Peyer's patch (tissue), 4 donors: ENCODE data around the gene EDRF1. TPM values are rescaled to one million over a fixed set of nuclear protein-coding genes. Genes with fewer than 3 reads are reported as not detected.
"Not testable (repeated sequence)": the region's sequence is repeated elsewhere in the genome, so short reads cannot be mapped to it uniquely, and the experiment has no call there.

ENCODE experiments used
- DNase-seq, 3 donors: peaks; one replicate each; pipeline ENCODE4 v3.0.0-alpha.2; 2017 to 2019
- H3K27ac ChIP-seq, 4 donors: fragments of 200-600 bp; sonication (generic); one replicate each; pipeline ENCODE4 v1.5.1; 2016 to 2019
- H3K27me3 ChIP-seq, 2 donors: fragments of 200-600 bp; sonication (generic); one replicate each; pipeline ENCODE4 v1.5.1; 2019
- H3K36me3 ChIP-seq, 3 donors: fragments of 200-600 bp; sonication (generic); one replicate each; pipeline ENCODE4 v1.5.1; 2016 to 2019
- H3K4me1 ChIP-seq, 4 donors: fragments of 200-600 bp; sonication (generic); one replicate each; pipeline ENCODE4 v1.5.1; 2016 to 2019
- H3K4me3 ChIP-seq, 4 donors: fragments of 200-600 bp; sonication (generic); 1 replicate in 3 of 4; 2 replicates in 1 of 4; pipeline ENCODE4 v1.5.1; 2016 to 2019; ENCODE audit warnings: mild to moderate bottlenecking in 1 of 4
- H3K9me3 ChIP-seq, 4 donors: fragments of 200-600 bp; sonication (generic); one replicate each; pipeline ENCODE4 v1.5.1; 2016 to 2019; ENCODE audit warnings: mild to moderate bottlenecking in 1 of 4
- POLR2A ChIP-seq, 2 donors: fragments of 450-650 bp; IDR thresholded peaks; one replicate each; pipeline ENCODE4 v1.5.1; 2017; ENCODE audit warnings: antibody characterized with exemption in 2 of 2, mild to moderate bottlenecking in 2 of 2, moderate library complexity in 2 of 2
- total RNA-seq, 4 donors: library from RNA; depleted of rRNA; stranded (reverse); fragments of >200 nt; gene quantifications; one replicate each; pipeline ENCODE4 v1.1.0, GENCODE V29; 2016
- TF ChIP-seq, protein P1 (sequence below), 6 experiments: fragments of 450-650 bp in 4 of 6; fragments of 200-600 bp in 2 of 6; sonication (generic) in 1 of 6; IDR thresholded peaks; one replicate each; pipeline ENCODE4 v1.5.1; 2017 to 2019; ENCODE audit warnings: antibody characterized with exemption in 6 of 6, mild to moderate bottlenecking in 3 of 6, moderate library complexity in 1 of 6

Gene EDRF1
- total RNA-seq, 4 donors from 2014 or later: 24.3 to 60.2 (median 36.5) TPM

- H3K9me3 ChIP-seq: no peaks in the 10 kb centered on the region
- no peak for DNase-seq
- peaks cover 0 to 10% (median 0%) of the 10 kb centered on the region in 4 donors for H3K4me1 ChIP-seq
- H3K4me3 ChIP-seq: no peak overlapping the region
- H3K36me3 ChIP-seq: no peaks in the 10 kb centered on the region
- no peak overlapping the region for H3K27ac ChIP-seq
- H3K27me3 ChIP-seq: no peaks in the 10 kb centered on the region
- TF ChIP-seq, protein P1, sequence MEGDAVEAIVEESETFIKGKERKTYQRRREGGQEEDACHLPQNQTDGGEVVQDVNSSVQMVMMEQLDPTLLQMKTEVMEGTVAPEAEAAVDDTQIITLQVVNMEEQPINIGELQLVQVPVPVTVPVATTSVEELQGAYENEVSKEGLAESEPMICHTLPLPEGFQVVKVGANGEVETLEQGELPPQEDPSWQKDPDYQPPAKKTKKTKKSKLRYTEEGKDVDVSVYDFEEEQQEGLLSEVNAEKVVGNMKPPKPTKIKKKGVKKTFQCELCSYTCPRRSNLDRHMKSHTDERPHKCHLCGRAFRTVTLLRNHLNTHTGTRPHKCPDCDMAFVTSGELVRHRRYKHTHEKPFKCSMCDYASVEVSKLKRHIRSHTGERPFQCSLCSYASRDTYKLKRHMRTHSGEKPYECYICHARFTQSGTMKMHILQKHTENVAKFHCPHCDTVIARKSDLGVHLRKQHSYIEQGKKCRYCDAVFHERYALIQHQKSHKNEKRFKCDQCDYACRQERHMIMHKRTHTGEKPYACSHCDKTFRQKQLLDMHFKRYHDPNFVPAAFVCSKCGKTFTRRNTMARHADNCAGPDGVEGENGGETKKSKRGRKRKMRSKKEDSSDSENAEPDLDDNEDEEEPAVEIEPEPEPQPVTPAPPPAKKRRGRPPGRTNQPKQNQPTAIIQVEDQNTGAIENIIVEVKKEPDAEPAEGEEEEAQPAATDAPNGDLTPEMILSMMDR (IDR thresholded peaks at IDR 0.05): no peak
- TF ChIP-seq POLR2A (IDR thresholded peaks at IDR 0.05): no peak
Measured at GRCh38 chr10:125711110-125711750, 8.3 kb upstream of the EDRF1 start.

DNA sequence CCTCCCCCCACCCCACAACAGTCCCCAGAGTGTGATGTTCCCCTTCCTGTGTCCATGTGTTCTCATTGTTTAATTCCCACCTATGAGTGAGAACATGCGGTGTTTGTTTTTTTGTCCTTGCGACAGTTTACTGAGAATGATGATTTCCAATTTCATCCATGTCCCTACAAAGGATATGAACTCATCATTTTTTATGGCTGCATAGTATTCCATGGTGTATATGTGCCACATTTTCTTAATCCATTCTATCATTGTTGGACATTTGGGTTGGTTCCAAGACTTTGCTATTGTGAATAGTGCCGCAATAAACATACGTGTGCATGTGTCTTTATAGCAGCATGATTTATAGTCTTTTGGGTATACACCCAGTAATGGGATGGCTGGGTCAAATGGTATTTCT, 4.8 kb upstream of the EDRF1 start:
- H3K36me3 ChIP-seq, DNase-seq, H3K4me1 ChIP-seq, H3K27ac ChIP-seq, H3K4me3 ChIP-seq, H3K9me3 ChIP-seq, H3K27me3 ChIP-seq: not testable (repeated sequence)

- Histone ChIP-seq H3K36me3 (peaks cover 0 to 33% (median 0%) of the 10 kb centered on the region in 3 donors), H3K27me3 (no peaks in the 10 kb centered on the region), H3K9me3 (no peaks in the 10 kb centered on the region), H3K4me3 (peak overlapping the region; percentile 72 to 87 (median 82)), H3K4me1 (peaks cover 0 to 13% (median 6%) of the 10 kb centered on the region in 4 donors), H3K27ac (peak overlapping the region; percentile 79 to 88 (median 84))
- DNase-seq: no peak
- TF ChIP-seq POLR2A (IDR thresholded peaks at IDR 0.05): no peak
- TF ChIP-seq, protein P1 (IDR thresholded peaks at IDR 0.05): no peak
Measured at GRCh38 chr10:125720002-125720382, 483 bp downstream of the EDRF1 start.

DNA sequence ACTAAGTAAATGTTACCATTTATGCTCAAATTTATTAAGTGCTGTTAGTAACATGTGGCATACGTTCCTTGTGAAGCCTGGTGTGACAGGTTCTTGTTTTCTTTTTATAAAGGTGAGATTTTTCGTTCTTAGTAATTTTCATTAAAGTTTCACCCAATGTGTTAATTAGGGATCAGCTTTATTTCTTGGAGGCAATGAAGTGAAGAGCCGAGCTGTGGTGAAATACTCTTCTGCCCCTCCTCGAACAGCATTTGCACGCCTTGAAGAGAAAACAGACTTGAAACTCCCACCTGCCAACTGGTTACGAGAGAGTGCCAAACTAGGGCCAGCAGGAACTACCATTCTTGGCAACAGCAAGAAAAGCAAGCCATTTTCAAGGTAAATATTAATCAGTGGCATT, 1.5 kb downstream of the EDRF1 start:
- peaks cover 0 to 44% (median 0%) of the 10 kb centered on the region in 3 donors for H3K36me3 ChIP-seq
- H3K4me3 ChIP-seq: no peak overlapping the region
- DNase-seq: no peak

DNA sequence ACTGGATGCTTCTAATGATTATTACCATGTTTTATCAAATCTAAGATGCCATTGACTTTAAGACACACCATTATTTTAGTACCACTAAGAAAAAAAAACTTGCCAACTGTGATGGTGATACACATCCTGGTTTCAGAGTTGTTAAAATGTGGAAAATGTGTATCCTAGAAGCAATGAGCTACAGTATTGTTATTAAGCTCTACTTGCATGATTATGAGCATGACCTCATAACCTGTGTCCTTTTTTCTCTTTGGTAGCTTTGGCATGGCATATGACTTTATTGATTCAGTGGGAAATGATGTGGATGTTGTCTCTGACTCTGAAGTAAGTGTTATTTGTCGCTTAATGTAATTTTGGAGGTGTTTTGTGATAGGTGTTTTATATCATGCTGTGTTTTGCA, 3.3 kb downstream of the EDRF1 start:
- Histone ChIP-seq H3K27me3 (no peaks in the 10 kb centered on the region), H3K4me1 (peaks cover 0 to 15% (median 6%) of the 10 kb centered on the region in 4 donors), H3K9me3 (no peaks in the 10 kb centered on the region), H3K36me3 (peaks cover 0 to 61% (median 0%) of the 10 kb centered on the region in 3 donors), H3K27ac (no peak overlapping the region), H3K4me3 (no peak overlapping the region)
- no peak for DNase-seq
- no peak for TF ChIP-seq POLR2A (IDR thresholded peaks at IDR 0.05)
- TF ChIP-seq, protein P1 (IDR thresholded peaks at IDR 0.05): no peak

More for the DNA sequence above, 1.5 kb downstream of the EDRF1 start:
- Histone ChIP-seq H3K9me3 (no peaks in the 10 kb centered on the region), H3K4me1 (peaks cover 0 to 13% (median 6%) of the 10 kb centered on the region in 4 donors), H3K27ac (no peak overlapping the region), H3K27me3 (no peaks in the 10 kb centered on the region)
- TF ChIP-seq, protein P1 (IDR thresholded peaks at IDR 0.05): no peak
- TF ChIP-seq POLR2A (IDR thresholded peaks at IDR 0.05): no peak

DNA sequence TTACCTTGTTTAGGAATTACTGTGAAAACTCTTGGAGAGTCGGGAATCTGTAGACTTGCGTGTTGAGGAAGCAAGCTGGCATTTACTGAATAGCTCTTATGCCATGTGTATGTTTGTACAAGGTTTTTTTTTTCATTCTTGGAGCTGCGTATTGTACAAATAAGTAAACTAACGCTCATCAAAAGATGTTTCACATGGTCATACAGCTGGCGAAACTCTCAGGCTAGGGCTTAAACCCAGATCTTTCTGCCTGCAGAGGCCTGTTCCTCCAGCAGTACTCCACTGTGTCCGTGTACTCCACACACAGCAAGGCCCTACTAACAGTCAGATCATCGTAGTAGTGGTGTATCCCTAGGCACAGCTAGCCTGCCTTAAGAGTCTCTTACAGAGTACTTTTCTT, 7.4 kb downstream of the EDRF1 start:
- Histone ChIP-seq H3K36me3 (peaks cover 0 to 98% (median 0%) of the 10 kb centered on the region in 3 donors), H3K4me3 (no peak overlapping the region), H3K9me3 (no peaks in the 10 kb centered on the region), H3K27ac (no peak overlapping the region), H3K4me1 (peaks cover 0 to 3% (median 0%) of the 10 kb centered on the region in 4 donors), H3K27me3 (no peaks in the 10 kb centered on the region)
- no peak for TF ChIP-seq POLR2A (IDR thresholded peaks at IDR 0.05)
- TF ChIP-seq, protein P1 (IDR thresholded peaks at IDR 0.05): no peak
- DNase-seq: no peak
